ENCODE results near the gene ITGAD. TPM values are rescaled to one million over a fixed set of nuclear protein-coding genes. Genes with fewer than 3 reads are reported as not detected.

The ITGAD gene
- total RNA-seq, 3 donors from 2014 or later (not counting 1 experiment from before 2014, with no cell fraction given): 1.0 to 2.9 (median 2.2) TPM

DNA sequence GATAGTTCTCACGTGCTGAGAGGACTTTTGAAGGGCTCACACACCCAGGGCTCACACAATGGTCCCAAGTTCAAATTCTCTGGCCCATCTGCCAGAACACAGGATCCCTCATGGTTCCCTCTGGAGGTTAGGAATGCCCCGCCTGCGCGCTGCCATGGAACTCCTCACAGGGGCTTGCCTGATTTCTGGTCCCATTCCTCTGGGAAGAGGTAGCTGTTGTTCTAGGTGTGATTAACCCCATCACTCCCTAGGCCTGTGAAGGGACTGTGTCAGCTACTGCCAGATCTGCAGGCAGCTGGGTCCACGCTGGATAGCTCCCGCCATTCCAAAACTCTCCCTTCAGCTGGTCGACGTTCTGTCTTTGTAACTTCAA is 63.8 kb downstream of the ITGAD start:
- Mint-ChIP-seq H3K9me3 (no peaks in the 10 kb centered on the region), H3K27me3 (ENCODE audit: low read depth in 2 of 2) (no peaks in the 10 kb centered on the region), H3K4me3 (no peak overlapping the region), H3K27ac (no peak overlapping the region), H3K36me3 (no peaks in the 10 kb centered on the region), H3K4me1 (peaks cover 32 to 44% of the 10 kb centered on the region in 2 donors)
- ATAC-seq (no peak), DNase-seq (no peak)
- Histone ChIP-seq H3K27me3 (ENCODE audit: control insufficient read depth, insufficient read depth, low read length) (no peaks in the 10 kb centered on the region), H3K9me3 (ENCODE audit: control insufficient read depth, insufficient read depth, low read length) (no peaks in the 10 kb centered on the region), H3K4me3 (ENCODE audit: low read length) (no peak overlapping the region), H3K4me1 (ENCODE audit: control insufficient read depth, insufficient read depth, low read length) (peaks cover 66% of the 10 kb centered on the region), H3K36me3 (ENCODE audit: control insufficient read depth, insufficient read depth, low read length) (peaks cover 6% of the 10 kb centered on the region), H3K27ac (ENCODE audit: low read length) (peak overlapping the region; percentile 10)
- intact Hi-C loops (cut with micrococcal nuclease): loop anchor here (5.0 to 10.0 kb wide), 2 partner anchors 258 to 415 kb away; partner anchors contain the start of gene ZNF267
- TF ChIP-seq, protein P1, sequence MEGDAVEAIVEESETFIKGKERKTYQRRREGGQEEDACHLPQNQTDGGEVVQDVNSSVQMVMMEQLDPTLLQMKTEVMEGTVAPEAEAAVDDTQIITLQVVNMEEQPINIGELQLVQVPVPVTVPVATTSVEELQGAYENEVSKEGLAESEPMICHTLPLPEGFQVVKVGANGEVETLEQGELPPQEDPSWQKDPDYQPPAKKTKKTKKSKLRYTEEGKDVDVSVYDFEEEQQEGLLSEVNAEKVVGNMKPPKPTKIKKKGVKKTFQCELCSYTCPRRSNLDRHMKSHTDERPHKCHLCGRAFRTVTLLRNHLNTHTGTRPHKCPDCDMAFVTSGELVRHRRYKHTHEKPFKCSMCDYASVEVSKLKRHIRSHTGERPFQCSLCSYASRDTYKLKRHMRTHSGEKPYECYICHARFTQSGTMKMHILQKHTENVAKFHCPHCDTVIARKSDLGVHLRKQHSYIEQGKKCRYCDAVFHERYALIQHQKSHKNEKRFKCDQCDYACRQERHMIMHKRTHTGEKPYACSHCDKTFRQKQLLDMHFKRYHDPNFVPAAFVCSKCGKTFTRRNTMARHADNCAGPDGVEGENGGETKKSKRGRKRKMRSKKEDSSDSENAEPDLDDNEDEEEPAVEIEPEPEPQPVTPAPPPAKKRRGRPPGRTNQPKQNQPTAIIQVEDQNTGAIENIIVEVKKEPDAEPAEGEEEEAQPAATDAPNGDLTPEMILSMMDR (IDR thresholded peaks at IDR 0.05): no peak
- WGBS (ENCODE audit: insufficient coverage): 87% methylated on average over 8 of the region's 8 CpGs

DNA sequence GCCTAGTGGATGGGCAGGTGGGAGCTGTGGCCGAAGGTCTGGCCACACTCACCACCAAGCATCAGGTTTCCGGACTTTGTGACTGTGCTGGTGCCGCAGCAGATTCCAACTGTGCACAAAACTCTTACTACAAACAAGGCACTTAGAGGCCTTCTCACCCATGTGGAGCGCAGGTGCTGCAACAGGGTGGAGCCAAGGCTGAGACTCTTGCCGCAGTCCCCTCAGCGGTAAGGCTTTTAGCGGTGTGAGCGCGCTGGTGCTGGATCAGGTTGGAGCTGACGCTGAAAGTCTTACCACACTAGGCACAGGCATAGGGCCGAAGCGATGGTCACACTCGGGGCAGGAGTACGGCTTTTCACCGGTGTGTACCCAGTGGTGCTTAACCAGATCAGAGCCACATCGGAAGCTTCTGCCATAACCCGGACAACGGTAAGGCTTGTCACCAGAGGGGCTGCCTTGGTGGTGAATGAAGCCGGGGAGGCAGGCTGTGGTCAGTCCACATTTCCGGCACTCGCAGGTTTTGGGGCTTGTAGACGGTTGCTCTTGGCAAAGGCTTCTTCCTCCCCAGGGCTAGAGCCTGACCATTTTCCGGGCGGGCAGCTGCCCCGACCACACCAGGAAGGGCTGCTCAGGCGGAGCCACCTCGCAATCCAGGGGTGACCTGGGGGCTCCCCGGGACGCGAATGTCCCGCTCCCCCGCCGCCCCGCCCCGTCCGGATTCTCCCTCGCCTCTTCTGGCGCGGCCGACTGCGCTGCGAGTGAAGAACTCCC is 65.1 kb downstream of the ITGAD start:
- Histone ChIP-seq H3K27ac (ENCODE audit: low read length) (peak overlapping the region; percentile 97), H3K4me1 (ENCODE audit: control insufficient read depth, insufficient read depth, low read length) (peaks cover 65% of the 10 kb centered on the region), H3K9me3 (ENCODE audit: control insufficient read depth, insufficient read depth, low read length) (no peaks in the 10 kb centered on the region), H3K36me3 (ENCODE audit: control insufficient read depth, insufficient read depth, low read length) (peaks cover 16% of the 10 kb centered on the region), H3K27me3 (ENCODE audit: control insufficient read depth, insufficient read depth, low read length) (no peaks in the 10 kb centered on the region), H3K4me3 (ENCODE audit: low read length) (peak overlapping the region; percentile 85)
- H3K36me3 Mint-ChIP-seq: no peaks in the 10 kb centered on the region
- peak overlapping the region; percentile 94 for H3K4me3 Mint-ChIP-seq
- peak overlapping the region; percentile 94 to 97 for H3K27ac Mint-ChIP-seq
- WGBS (ENCODE audit: insufficient coverage): under 1% methylated on average over 42 of the region's 42 CpGs
- TF ChIP-seq, protein P1 (IDR thresholded peaks at IDR 0.05): no peak
- DNase-seq (peak; percentile 62 to 81), ATAC-seq (peak; percentile 1 to 11 (median 4))
- intact Hi-C loops (cut with micrococcal nuclease): loop anchor here (5.0 to 10.0 kb wide), 2 partner anchors 257 to 414 kb away; partner anchors contain the start of gene ZNF267
- H3K9me3 Mint-ChIP-seq: no peaks in the 10 kb centered on the region
- H3K27me3 Mint-ChIP-seq (ENCODE audit: low read depth in 2 of 2): no peaks in the 10 kb centered on the region
- H3K4me1 Mint-ChIP-seq: peaks cover 30 to 43% of the 10 kb centered on the region in 2 donors

- Histone ChIP-seq H3K27ac (ENCODE audit: low read length) (peak within 1 kb of the TSS; percentile 97), H3K36me3 (ENCODE audit: control insufficient read depth, insufficient read depth, low read length) (peaks cover 23% of the 10 kb centered on the region), H3K4me1 (ENCODE audit: control insufficient read depth, insufficient read depth, low read length) (peaks cover 60% of the 10 kb centered on the region), H3K9me3 (ENCODE audit: control insufficient read depth, insufficient read depth, low read length) (no peaks in the 10 kb centered on the region), H3K27me3 (ENCODE audit: control insufficient read depth, insufficient read depth, low read length) (no peaks in the 10 kb centered on the region), H3K4me3 (ENCODE audit: low read length) (peak within 1 kb of the TSS; percentile 85)
- Mint-ChIP-seq H3K4me1 (peaks cover 26 to 37% of the 10 kb centered on the region in 2 donors), H3K27me3 (ENCODE audit: low read depth in 2 of 2) (no peaks in the 10 kb centered on the region), H3K4me3 (peak within 1 kb of the TSS; percentile 94), H3K36me3 (no peaks in the 10 kb centered on the region), H3K27ac (peak within 1 kb of the TSS; percentile 94 to 97), H3K9me3 (no peaks in the 10 kb centered on the region)
- peak; percentile 92 to 99 for DNase-seq
- intact Hi-C loops (cut with micrococcal nuclease): loop anchor here (1.0 to 10.0 kb wide), 5 partner anchors 94 to 426 kb away; partner anchors contain the start of genes FUS, STX4 and ZNF267
- TF ChIP-seq, protein P1 (IDR thresholded peaks at IDR 0.05): peak; percentile 58
- peak; percentile 68 to 84 (median 70) for ATAC-seq
- under 1% methylated on average over 91 of the region's 91 CpGs for WGBS (ENCODE audit: insufficient coverage)
These were observed 65.9 kb downstream of the ITGAD start, which contains the start of gene ARMC5 for GRCh38 chr16:31458844-31459686. ARMC5 (plus strand) TSS chr16:31459501; CDS start chr16:31459525, 24 bp downstream.
